NCI-H2081 treated with DMSO at 0.1 percent for 48 hours (cell line): ENCODE results near the gene LRR1.
A peak's percentile ranks its signal among the peaks of the same experiment; 100 is the strongest.
"Not testable (repeated sequence)": the region's sequence is repeated elsewhere in the genome, so short reads cannot be mapped to it uniquely, and the experiment has no call there.

Experiments used
- DNase-seq: peaks from one replicate; lab custom pipeline; 2025; lab: John Stamatoyannopoulos, UW

LRR1 gene

DNA sequence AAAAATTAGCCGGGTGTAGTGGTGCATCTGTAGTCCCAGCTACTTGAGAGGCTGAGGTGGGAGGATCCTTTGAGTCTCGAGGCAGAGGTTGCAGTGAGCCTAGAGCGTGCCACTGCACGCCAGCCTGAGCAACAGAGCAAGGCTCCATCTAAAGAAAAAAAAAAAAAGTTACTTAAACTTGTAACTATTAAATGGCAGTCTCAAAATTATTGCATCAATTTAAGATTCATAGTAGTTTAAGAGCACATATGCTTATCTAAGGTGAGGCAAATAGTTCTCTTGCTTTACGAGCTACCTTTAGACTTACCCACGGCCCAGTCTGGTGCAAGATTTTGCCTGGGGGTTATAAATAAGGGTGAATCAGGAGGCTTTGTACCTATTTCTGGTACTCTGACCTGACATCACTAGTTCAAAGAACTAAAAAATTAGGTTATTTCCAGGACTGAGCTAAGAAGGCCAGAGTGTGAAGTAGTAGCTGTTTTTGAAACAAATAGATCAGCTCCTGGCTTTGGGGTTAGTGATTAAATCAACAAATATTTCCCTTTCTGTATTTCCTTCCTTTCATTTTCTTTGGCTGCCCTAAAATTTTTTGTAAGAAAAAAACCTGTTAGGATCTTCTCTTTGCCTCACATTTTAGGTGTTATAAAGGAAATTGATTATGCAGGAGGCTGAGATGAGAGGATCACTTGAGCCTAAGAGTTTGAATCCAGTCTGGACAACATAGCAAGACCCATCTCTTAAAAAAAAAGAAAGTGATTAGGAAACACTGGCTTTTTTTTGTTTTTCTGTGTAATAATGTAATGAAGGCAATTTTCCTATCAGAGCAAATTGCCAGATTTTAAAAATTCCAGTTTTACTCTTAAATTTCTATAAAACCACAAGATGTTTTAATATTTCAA lies 25.4 kb downstream of the LRR1 start:
- no peak for DNase-seq

DNA sequence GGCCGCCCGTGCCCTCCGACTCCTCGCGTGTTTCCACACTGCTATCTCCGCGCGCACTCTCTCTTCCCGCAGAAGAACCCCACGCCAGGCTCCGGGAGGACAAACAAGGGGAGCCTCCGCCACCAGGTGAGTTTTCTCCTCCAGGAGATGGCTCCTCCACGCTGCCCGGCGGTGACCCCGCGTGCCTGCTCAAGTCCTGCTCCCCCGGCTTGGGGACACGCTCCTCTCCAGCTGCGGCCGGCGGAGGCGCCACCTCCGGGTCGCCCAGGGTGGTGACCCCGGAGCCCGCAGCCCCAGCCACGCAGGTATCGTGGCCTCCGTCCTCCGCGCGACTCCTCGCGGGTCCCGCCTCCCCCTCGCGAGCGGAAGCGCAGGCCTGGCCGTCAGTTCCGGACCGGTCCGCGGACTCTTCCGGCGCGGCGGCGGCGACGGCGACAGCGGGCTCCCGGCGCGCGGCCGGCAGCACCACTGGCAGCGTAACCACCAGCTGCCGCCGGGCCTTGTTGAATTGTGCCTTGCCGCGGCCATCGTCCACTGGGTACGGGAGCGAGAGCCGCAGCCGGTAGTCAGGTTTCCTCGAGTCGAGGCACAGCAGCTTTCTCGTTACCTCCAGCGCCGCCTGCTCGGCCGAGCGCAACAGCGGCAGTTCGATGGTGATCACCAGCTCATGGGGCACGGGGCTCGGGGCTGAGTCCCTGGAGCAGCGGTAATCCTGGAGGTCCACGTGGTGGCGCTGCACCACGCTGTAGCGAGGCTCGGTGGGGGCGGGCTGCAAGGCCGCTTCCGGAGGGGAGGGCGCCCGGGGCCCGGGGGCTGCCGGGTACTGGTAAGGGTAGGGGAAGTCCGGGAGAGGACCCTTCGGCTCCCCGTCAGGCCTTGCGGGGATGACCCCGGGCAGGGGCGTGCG lies 35.2 kb downstream of the LRR1 start:
- peak; percentile 63 for DNase-seq

DNA sequence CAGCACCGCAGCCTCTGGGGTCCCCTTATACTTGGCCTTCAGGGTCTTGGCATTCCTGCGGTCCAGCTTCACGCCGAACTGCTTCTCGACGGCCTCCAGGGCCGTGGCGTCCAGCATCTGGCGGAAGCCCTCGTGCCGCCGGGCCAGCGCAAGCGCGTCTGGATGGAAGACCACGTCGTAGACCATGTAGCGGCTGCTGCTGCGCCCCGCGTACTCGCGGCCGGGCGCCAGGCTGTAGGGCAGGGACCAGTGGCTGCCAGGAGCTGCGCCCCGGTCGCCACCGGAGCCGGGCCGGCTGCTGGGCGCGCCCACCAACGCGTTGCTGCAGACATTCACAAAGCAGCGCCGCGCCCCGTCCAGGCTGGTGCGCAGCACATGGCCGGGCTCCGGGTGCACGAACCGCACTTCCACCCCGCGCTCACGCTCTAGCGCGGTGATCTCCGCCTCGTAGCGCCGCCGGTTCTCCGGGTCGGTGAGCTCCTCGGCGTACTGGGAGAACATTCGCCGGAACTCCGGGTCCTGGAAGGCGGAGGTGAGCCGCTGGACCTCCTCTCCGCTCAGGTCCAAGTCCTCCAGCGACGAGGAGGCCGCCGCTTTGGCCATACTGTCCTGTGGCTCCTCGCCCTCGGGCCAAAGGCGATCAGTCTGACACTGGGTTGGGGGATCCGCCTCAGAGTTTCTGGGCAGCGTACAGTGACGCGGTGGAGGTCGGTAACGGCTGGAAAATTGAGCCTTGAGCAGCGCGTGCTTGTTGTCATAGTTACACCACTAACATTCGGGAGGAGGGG lies 36.0 kb downstream of the LRR1 start, which contains the start of gene DNAAF2:
TSS of gene DNAAF2 (minus strand) at position 698 of the 788 bp plus-strand sequence. CDS start at position 603, 95 bp downstream.
- no peak for DNase-seq

DNA sequence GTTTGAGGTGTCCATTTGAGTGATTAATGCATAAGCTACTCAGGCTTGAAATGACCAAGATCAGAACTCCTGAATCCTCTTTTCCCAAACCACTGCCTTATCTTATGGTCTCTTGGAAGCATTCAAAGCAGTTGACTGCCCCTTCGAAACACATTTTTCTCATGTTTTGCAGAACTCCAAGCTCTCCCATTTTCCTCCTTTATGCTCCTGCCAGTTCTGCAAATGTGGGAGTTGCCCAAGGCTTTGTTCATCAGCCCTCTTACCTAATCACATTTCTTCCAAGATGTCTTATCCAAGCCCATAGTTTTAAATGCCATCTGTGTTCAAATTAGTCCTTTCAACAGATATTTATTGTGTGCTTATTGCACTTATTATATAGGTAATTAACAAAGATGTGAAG lies 38.1 kb downstream of the LRR1 start:
- DNase-seq = no peak

DNA sequence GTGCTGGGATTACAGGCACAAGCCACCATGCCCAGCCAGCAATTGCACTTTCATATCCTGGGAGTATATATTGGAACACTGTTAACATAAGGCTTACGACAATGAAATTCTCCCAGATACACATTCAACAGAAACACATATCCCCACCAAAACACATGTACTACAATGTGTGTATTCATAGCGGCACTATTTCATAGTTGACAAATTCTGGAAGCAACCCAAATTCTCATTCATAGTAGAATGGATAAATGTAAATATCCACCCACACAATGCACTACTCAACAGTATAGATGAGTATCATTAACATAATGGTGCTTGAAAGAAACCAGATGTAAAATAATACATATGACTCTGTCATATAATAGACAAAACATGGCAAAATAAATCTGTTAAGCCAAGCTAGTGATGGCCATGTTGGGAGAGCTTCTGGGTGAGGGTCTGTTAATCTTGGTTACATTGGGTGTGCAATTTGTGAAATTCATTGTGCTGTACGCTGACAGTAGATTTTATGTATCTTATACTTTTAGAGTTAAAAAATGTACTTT lies 38.9 kb downstream of the LRR1 start:
- no peak for DNase-seq

DNA sequence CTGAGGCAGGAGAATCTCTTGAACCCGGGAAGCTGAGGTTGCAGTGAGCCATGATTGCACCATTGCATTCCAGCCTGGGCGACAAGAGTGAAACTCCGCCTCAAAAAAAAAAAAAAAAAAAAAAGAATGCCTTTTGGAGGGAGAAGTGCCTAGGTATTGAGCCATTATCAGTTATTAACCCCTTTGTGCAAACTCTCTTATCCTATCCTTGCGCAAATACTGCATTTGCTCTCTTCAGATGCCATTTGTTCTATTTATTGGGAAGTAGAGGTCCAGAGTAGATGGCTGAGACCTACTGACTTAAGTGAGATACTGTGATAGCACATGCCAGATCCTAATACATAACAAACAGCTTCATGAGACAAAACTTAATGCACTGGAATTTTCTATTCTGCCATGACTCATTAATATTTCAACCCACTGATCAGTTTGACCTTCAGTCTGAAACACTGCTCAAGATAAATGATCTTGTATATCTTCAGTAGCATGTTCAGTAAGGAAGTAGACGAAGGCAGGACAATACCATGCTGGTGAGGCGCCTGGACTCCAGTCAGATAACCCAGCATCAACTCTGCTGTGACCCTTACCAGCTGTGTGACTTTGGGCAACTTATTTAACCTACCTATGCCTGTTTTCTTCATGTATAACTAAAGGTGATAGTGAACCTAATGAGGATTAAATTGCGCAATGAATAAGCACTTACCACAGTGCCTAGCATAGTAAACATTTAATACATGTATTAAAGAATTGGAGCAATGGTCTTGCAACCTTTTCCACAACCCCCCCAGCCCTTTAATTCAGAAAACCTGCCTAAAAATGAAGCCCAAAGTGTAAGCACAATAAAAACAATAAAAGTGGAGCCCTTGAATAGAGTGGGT lies 42.0 kb downstream of the LRR1 start:
- no peak for DNase-seq

DNA sequence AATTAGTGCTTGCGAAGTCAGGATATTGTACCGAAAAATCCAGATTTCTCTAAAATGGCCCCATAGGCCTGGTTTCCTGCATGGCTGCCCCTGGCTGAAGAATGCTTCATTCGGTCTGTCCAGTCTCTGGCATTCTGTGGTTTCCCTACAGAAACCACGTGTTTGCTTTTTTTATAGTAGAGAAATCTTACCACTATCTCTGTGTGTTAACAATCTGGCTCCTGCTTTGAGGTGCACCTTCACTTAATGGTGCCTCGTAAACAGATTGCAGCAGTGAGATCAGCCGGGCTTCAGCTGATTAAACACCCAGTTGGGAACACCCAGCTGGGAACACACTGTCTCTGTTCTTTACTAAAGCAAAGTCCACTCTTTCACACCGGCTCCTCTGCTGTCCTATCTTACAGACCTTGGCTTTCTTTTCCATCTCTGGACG lies 43.0 kb downstream of the LRR1 start:
- DNase-seq = no peak

DNA sequence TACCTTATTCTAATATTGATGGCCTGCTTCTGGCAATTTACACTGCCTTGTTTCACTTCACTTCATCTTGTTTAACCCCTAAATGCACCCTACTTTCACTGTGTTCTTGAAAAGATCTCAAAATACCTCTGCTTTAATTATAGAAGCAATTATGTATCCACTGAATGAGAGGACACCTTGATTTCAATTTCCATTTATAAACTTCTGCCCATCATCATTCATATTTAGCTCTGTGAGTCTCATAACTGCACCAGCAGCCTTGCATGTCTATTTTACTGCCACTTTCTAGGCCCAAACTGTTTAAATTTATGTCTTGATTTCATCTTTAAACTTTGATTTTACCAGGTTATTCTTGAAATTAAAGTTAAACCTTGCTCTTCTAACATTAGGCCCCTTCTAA lies 43.4 kb downstream of the LRR1 start:
- no peak for DNase-seq

DNA sequence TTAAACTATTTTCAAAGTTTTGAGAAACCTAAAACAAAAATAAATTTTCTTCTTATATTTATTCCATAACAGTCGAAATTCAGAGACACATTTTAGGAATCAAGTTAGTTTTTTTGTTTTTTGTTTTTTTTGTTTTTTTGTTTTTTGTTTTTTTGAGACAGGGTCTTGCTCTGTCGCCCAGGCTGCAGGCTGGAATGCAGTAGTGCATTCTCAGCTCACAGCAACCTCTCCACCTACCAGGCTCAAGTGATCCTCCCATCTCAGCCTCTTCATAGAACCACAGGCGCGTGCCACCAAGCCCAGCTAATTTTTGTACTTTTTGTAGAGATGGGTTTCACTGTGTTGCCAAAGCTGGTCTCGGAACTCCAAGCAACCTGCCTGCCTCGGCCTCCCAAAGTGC lies 54.8 kb downstream of the LRR1 start:
- no peak for DNase-seq

DNA sequence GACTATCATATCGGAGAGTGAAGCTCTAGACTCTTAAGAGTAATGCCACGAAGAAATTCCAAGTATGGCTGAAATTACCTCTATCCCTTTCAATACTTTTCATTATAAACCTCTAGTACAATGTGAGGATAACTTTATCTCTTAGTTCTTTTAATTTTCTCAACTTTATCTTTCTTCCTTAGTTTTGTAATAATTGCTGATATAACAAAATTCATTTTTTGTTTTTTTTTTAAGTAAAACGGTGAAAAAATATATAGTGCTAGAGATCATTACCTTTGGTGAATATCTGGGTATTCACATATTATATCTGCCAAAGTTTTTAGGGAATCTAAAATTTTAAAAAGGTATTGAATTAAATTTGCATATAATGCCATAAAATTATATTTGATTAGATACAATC lies 55.8 kb downstream of the LRR1 start:
- no peak for DNase-seq

DNA sequence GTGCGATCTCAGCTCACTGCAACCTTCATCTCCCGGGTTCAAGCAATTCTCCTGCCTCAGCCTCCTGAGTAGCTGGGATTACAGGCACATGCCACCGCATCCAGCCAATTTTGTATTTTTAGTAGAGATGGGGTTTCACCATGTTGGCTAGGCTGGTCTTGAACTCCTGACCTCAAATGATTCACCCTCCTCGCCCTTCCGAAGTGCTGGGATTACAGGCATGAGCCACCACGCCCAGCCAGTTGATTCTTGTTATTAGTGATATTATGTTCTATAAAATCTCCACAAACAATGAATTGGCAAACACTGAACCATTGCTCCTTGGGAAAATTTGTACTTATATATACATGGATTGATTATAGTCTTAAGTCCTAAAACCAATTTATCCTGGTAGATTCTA lies 58.8 kb downstream of the LRR1 start:
- not testable (repeated sequence) for DNase-seq

DNA sequence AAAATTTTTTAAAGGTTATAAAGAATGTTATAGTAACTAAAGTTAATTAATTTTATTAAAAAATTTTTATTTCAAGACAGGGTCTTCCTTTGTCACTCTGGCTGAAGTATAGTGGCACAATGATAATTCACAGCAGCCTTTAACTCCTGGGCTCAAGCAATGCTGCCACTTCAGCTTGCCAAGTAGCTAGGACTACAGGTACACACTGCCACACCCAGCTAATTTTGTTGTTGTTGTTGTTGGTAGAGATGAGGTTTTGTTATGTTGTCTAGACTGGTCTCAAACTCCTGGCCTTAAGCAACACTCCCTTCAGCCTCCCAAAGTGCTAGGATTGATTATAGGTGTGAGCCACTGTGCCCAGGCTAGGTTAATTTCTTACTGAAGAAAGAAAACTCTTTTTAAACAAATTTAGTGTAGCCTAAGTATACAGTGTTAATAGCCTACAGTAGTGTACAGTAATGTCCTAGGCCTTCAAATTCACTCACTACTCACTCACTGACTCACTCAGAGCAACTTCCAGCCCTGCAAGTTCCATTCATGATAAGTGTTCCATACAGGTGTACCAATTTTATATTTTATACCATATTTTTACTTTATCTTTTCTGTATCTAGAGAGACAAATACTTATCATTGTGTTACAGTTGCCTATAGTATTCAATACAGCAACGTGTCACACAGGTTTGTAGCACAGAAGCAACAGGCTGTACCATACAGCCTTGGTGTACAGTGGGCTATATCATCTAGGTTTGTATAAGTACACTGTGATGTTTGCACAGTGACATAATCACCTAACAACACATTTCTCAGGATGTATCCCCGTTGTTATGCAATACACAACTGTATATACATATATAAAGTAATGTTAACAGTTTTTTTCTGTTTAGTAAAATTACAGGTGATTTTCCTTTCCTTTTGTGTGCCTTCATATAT lies 61.1 kb downstream of the LRR1 start:
- no peak for DNase-seq
